ENCODE results near the gene PAX6.

DNA sequence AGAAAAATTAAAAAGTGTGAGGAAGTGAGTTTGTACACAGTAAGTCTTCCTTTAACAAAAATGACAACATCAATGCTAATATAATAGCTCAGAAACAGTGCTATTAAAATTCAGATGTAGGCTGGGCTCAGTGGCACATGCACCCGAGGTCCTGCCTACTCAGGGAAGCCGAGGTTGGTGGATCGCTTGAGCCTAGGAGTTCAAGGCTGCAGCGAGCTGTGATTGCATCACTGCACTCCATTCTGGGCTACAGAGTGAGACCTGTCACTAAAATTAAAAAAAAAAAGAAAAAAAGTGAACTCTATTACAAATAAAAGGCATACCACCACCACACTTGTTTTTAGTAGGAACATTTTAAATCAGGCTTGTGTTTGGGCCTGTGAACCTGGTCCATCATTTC lies 39.2 kb upstream of the PAX6 start:
- TF ChIP-seq CTCF (conservative IDR thresholded peaks at IDR 0.05 in 1 of 2, IDR thresholded peaks at IDR 0.05 in 1 of 2; ENCODE audit: low read depth in 1 of 2, low read length in 2 of 2) (no peak), EZH2 (IDR thresholded peaks at IDR 0.05; ENCODE audit: low read length, missing control alignments) (no peak)

Measured in fibroblast of lung (primary cell).